ENCODE data around the gene IL1RAPL1.

GRCh38 chrX:28649541-28649940, 62.3 kb downstream of the IL1RAPL1 start:
- no peak for TF ChIP-seq CTCF (conservative IDR thresholded peaks at IDR 0.05; ENCODE audit: low read depth in 2 of 2)
- no peak for TF ChIP-seq EZH2 (IDR thresholded peaks at IDR 0.05; ENCODE audit: low read depth, unreplicated experiment)
- TF ChIP-seq POLR2AphosphoS5 (IDR thresholded peaks at IDR 0.05; ENCODE audit: low read depth): no peak
- no peak for TF ChIP-seq REST (IDR thresholded peaks at IDR 0.05; ENCODE audit: unreplicated experiment)
- TF ChIP-seq ZNF114 (CRISPR knock-in tag; IDR thresholded peaks at IDR 0.05): no peak
- TF ChIP-seq ZNF331 (CRISPR knock-in tag; IDR thresholded peaks at IDR 0.05; ENCODE audit: low read depth): no peak
- no peak for TF ChIP-seq EZH2phosphoT487 (IDR thresholded peaks at IDR 0.05; ENCODE audit: unreplicated experiment)
- no peak for TF ChIP-seq CREB1 (CRISPR knock-in tag; IDR thresholded peaks at IDR 0.05; ENCODE audit: low read depth)

Measured in GM23338 (cell line).